ENCODE results near the gene GABBR2. TPM values are rescaled to one million over a fixed set of nuclear protein-coding genes. Genes with fewer than 3 reads are reported as not detected.

Gene GABBR2
- total RNA-seq, 1 donor from 2014 or later: not detected

DNA sequence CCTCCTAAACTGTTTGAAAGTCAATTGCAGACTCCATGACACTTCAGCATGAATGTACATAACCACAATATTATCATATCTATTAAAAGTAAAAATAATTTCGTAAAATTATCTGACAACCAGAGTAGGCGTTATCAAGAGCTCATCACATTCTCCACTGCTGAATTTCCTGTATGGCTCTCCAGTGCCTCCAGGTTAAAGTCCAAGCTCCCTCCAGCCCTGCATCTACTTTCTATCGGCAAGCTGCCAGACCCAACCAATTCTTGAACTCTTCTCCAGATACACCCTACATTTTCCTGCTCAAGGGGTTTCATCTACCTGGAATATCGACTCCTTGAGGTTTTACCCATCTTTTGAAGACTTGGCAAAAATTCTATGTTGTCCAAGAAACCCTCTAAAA is 378.8 kb downstream of the GABBR2 start:
- H3K4me3 Mint-ChIP-seq (ENCODE audit: unreplicated experiment): no peak overlapping the region
- peaks cover 2% of the 10 kb centered on the region for H3K4me1 Mint-ChIP-seq (ENCODE audit: unreplicated experiment)
- no peaks in the 10 kb centered on the region for H3K9me3 Mint-ChIP-seq (ENCODE audit: unreplicated experiment)
- H3K27me3 Mint-ChIP-seq (ENCODE audit: unreplicated experiment): peaks cover 23% of the 10 kb centered on the region
- DNase-seq (ENCODE audit: extremely low spot score, unreplicated experiment): no peak
- TF ChIP-seq, protein P1, sequence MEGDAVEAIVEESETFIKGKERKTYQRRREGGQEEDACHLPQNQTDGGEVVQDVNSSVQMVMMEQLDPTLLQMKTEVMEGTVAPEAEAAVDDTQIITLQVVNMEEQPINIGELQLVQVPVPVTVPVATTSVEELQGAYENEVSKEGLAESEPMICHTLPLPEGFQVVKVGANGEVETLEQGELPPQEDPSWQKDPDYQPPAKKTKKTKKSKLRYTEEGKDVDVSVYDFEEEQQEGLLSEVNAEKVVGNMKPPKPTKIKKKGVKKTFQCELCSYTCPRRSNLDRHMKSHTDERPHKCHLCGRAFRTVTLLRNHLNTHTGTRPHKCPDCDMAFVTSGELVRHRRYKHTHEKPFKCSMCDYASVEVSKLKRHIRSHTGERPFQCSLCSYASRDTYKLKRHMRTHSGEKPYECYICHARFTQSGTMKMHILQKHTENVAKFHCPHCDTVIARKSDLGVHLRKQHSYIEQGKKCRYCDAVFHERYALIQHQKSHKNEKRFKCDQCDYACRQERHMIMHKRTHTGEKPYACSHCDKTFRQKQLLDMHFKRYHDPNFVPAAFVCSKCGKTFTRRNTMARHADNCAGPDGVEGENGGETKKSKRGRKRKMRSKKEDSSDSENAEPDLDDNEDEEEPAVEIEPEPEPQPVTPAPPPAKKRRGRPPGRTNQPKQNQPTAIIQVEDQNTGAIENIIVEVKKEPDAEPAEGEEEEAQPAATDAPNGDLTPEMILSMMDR (IDR thresholded peaks at IDR 0.05): no peak
- H3K27ac Mint-ChIP-seq (ENCODE audit: unreplicated experiment): no peak overlapping the region
- no peaks in the 10 kb centered on the region for H3K36me3 Mint-ChIP-seq (ENCODE audit: unreplicated experiment)

DNA sequence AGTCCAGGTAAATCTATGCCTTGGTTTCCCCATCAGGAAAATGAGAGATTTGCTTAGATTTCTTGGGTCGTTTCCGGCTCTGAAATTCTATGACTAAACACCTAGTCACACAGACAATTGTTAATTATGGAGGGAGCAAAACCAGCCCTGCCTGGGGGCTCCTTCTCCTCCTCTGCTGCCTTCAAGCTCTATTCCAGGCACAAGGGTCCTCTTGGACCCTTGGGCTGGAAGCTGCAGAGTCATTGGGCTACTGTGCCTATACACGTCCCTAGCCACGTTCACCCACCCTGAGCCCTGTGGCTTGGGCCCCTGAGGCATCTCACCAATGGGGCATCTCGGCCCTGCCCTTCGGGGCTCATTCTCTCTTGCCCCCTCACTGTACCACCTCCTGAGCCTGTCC is 379.5 kb downstream of the GABBR2 start:
- Mint-ChIP-seq H3K27ac (ENCODE audit: unreplicated experiment) (no peak overlapping the region), H3K9me3 (ENCODE audit: unreplicated experiment) (no peaks in the 10 kb centered on the region), H3K27me3 (ENCODE audit: unreplicated experiment) (peaks cover 23% of the 10 kb centered on the region), H3K4me1 (ENCODE audit: unreplicated experiment) (peaks cover 7% of the 10 kb centered on the region), H3K36me3 (ENCODE audit: unreplicated experiment) (no peaks in the 10 kb centered on the region), H3K4me3 (ENCODE audit: unreplicated experiment) (no peak overlapping the region)
- DNase-seq (ENCODE audit: extremely low spot score, unreplicated experiment): peak; percentile 67
- TF ChIP-seq, protein P1 (IDR thresholded peaks at IDR 0.05): no peak

DNA sequence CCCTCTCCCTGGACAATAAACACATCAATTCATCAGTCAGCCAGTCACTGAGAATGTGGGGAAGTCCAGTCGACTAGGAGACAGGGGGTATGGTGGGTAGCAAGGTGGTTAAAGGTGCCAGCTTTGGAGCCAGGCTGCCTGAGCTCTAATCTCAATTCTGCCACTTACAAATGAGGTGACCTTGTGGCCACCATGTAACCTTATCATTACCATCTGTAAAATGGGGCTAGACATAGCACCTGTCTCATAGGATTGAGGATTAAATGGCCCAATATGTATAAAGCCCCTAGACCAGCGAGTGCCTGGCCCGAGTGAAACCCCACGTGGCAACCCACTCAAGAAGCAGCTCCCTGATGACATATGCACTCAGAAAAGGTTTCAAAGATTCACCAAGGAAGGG is 380.0 kb downstream of the GABBR2 start:
- TF ChIP-seq, protein P1 (IDR thresholded peaks at IDR 0.05): no peak
- H3K9me3 Mint-ChIP-seq (ENCODE audit: unreplicated experiment): no peaks in the 10 kb centered on the region
- peaks cover 19% of the 10 kb centered on the region for H3K27me3 Mint-ChIP-seq (ENCODE audit: unreplicated experiment)
- H3K4me3 Mint-ChIP-seq (ENCODE audit: unreplicated experiment): no peak overlapping the region
- peak; percentile 34 for DNase-seq (ENCODE audit: extremely low spot score, unreplicated experiment)
- no peaks in the 10 kb centered on the region for H3K36me3 Mint-ChIP-seq (ENCODE audit: unreplicated experiment)
- peaks cover 7% of the 10 kb centered on the region for H3K4me1 Mint-ChIP-seq (ENCODE audit: unreplicated experiment)
- no peak overlapping the region for H3K27ac Mint-ChIP-seq (ENCODE audit: unreplicated experiment)

DNA sequence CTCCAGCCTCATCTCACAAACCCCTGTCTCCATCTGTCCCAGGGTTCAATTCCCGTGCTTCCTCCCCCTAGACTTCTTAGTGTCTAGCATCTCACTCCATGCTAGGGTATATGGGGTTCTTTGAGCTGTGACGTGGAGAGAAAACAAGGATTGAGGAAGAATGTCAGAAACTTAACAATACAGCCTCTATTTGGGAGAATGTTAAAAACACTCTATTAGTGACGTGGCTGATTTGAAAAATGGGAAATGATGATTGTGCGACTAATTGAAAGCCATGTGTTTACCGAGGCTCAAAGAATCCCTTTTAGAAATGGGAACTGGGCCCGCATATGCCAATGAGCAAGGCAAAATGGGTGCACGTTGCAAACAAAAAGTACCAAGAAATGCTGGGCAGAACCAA is 380.6 kb downstream of the GABBR2 start:
- no peak overlapping the region for H3K27ac Mint-ChIP-seq (ENCODE audit: unreplicated experiment)
- H3K4me3 Mint-ChIP-seq (ENCODE audit: unreplicated experiment): no peak overlapping the region
- DNase-seq (ENCODE audit: extremely low spot score, unreplicated experiment): no peak
- H3K9me3 Mint-ChIP-seq (ENCODE audit: unreplicated experiment): no peaks in the 10 kb centered on the region
- H3K27me3 Mint-ChIP-seq (ENCODE audit: unreplicated experiment): peaks cover 19% of the 10 kb centered on the region
- TF ChIP-seq, protein P1 (IDR thresholded peaks at IDR 0.05): no peak
- no peaks in the 10 kb centered on the region for H3K36me3 Mint-ChIP-seq (ENCODE audit: unreplicated experiment)
- peaks cover 7% of the 10 kb centered on the region for H3K4me1 Mint-ChIP-seq (ENCODE audit: unreplicated experiment)

DNA sequence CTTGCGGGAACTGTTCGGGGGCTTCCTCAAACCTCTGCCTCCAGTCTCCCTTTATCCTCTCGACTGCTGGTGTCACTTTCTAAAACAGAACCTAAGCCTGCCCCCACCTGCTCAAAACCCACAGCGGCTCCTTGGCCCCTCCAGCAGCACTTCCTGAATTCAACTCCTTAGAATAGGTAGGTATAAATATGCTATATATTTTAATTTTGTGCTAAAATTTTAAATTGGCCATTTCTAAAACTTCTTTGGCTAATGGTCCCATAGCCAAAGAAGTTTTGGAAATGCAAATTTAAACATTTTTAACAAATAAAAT is 381.5 kb downstream of the GABBR2 start:
- no peak for DNase-seq (ENCODE audit: extremely low spot score, unreplicated experiment)
- Mint-ChIP-seq H3K27me3 (ENCODE audit: unreplicated experiment) (peaks cover 19% of the 10 kb centered on the region), H3K4me1 (ENCODE audit: unreplicated experiment) (peaks cover 7% of the 10 kb centered on the region), H3K9me3 (ENCODE audit: unreplicated experiment) (no peaks in the 10 kb centered on the region), H3K27ac (ENCODE audit: unreplicated experiment) (no peak overlapping the region), H3K36me3 (ENCODE audit: unreplicated experiment) (no peaks in the 10 kb centered on the region), H3K4me3 (ENCODE audit: unreplicated experiment) (no peak overlapping the region)
- TF ChIP-seq, protein P1 (IDR thresholded peaks at IDR 0.05): no peak
